CD8-positive, alpha-beta memory T cell (primary cell): ENCODE data around the gene HEMGN. TPM values are rescaled to one million over a fixed set of nuclear protein-coding genes. Genes with fewer than 3 reads are reported as not detected.
"Not testable (repeated sequence)": the region's sequence is repeated elsewhere in the genome, so short reads cannot be mapped to it uniquely, and the experiment has no call there.

Experiments used
- CTCF ChIA-PET: fragments of 350-600 bp; sonication (Branson Sonifier 250); formaldehyde crosslinking; loops from one replicate; lab custom pipeline; 2021; ENCODE audit warnings: antibody characterized with exemption; lab: Charles Lee
- POLR2A ChIA-PET: fragments of 350-600 bp; sonication (Branson Sonifier 250); formaldehyde crosslinking; loops from one replicate; lab custom pipeline; 2021; ENCODE audit warnings: antibody characterized with exemption; lab: Charles Lee
- DNase-seq, 5 donors: peaks; one replicate each; pipeline versions ENCODE4 v3.0.0 to v3.0.0-alpha.2; 2020 to 2022; ENCODE audit warnings: mixed read lengths in 1 of 5
- H3K27ac ChIP-seq: one replicate; pipeline ENCODE4 v1.7.0; 2013; ENCODE audit warnings: low read depth, mild to moderate bottlenecking, low read length, moderate library complexity
- H3K27me3 ChIP-seq: 2 replicates; pipeline ENCODE4 v1.7.0; 2013; ENCODE audit warnings: low read length, mild to moderate bottlenecking; ENCODE audit not compliant: insufficient read depth, poor library complexity, severe bottlenecking
- H3K36me3 ChIP-seq: 2 replicates; pipeline ENCODE4 v1.7.0; 2013; ENCODE audit warnings: mild to moderate bottlenecking, low read length, moderate library complexity; ENCODE audit not compliant: insufficient read depth
- H3K4me1 ChIP-seq: 2 replicates; pipeline ENCODE4 v1.7.0; 2013; ENCODE audit warnings: mild to moderate bottlenecking, low read length, moderate library complexity; ENCODE audit not compliant: insufficient read depth
- H3K4me3 ChIP-seq: 2 replicates; pipeline ENCODE4 v1.7.0; 2013; ENCODE audit warnings: mild to moderate bottlenecking, low read length
- H3K9me3 ChIP-seq: 2 replicates; pipeline ENCODE4 v1.7.0; 2013; ENCODE audit warnings: mild to moderate bottlenecking, low read length
- H3K27ac Mint-ChIP-seq, 8 donors: one replicate each; pipeline ENCODE4 v1.8.0; 2020 to 2021; ENCODE audit warnings: mixed read lengths in 8 of 8, mild to moderate bottlenecking in 6 of 8, inconsistent platforms in 3 of 8, moderate library complexity in 3 of 8
- H3K27me3 Mint-ChIP-seq, 2 donors: one replicate each; pipeline ENCODE4 v1.8.0; 2020 to 2021; ENCODE audit warnings: mixed read lengths in 2 of 2, mild to moderate bottlenecking in 1 of 2, moderate library complexity in 1 of 2
- H3K36me3 Mint-ChIP-seq, 3 donors: one replicate each; pipeline ENCODE4 v1.8.0; 2020 to 2021; ENCODE audit warnings: mixed read lengths in 3 of 3, inconsistent platforms in 1 of 3, mild to moderate bottlenecking in 1 of 3
- H3K4me1 Mint-ChIP-seq, 3 donors: one replicate each; pipeline ENCODE4 v1.8.0; 2020 to 2021; ENCODE audit warnings: mixed read lengths in 3 of 3, inconsistent platforms in 1 of 3, mild to moderate bottlenecking in 1 of 3
- H3K4me3 Mint-ChIP-seq, 7 donors: one replicate each; pipeline ENCODE4 v1.8.0; 2020 to 2021; ENCODE audit warnings: mixed read lengths in 7 of 7, mild to moderate bottlenecking in 6 of 7, moderate library complexity in 4 of 7, inconsistent platforms in 2 of 7
- H3K9me3 Mint-ChIP-seq, 5 donors: one replicate each; pipeline ENCODE4 v1.8.0; 2020 to 2022; ENCODE audit warnings: mixed read lengths in 5 of 5, mild to moderate bottlenecking in 3 of 5, moderate library complexity in 2 of 5, inconsistent platforms in 1 of 5
- polyA plus RNA-seq: library from polyadenylated mRNA; unstranded; fragments of 300-500 nt; fragmentation: Illumina TruSeq; gene quantifications from one replicate; pipeline ENCODE4 v1.2.3, GENCODE V29; 2021
- total RNA-seq, 2 experiments: library from RNA; stranded (reverse); gene quantifications; one replicate each; pipeline ENCODE4 v1.2.3, GENCODE V29; 2021

The HEMGN gene
- total and polyA plus RNA-seq, 3 experiments from 2014 or later, result 0.31 to 2.8 (median 0.66) TPM

GRCh38 chr9:97976633-97977032 is 38.7 kb upstream of the HEMGN start:
- H3K4me1 Mint-ChIP-seq, DNase-seq, H3K9me3 Mint-ChIP-seq, H3K9me3 ChIP-seq, CTCF ChIA-PET, H3K36me3 ChIP-seq, H3K27me3 Mint-ChIP-seq, H3K27ac Mint-ChIP-seq, H3K27ac ChIP-seq, H3K4me3 Mint-ChIP-seq, H3K36me3 Mint-ChIP-seq, H3K27me3 ChIP-seq, H3K4me3 ChIP-seq, POLR2A ChIA-PET: not testable (repeated sequence)
- H3K4me1 ChIP-seq, result peaks cover 19% of the 10 kb centered on the region

- ChIA-PET CTCF (no interaction called here), POLR2A (no interaction called here)
- Mint-ChIP-seq H3K9me3 (peaks cover 0 to 2% (median 0%) of the 10 kb centered on the region in 5 donors), H3K27me3 (peaks cover 13 to 16% of the 10 kb centered on the region in 2 donors), H3K36me3 (no peaks in the 10 kb centered on the region), H3K27ac (no peak overlapping the region), H3K4me1 (no peaks in the 10 kb centered on the region), H3K4me3 (peak overlapping the region in 1 of 7 donors; percentile 56)
- DNase-seq, result no peak
- no peak overlapping the region for H3K4me3 ChIP-seq
- H3K4me1 ChIP-seq, result peaks cover 12% of the 10 kb centered on the region
- H3K27me3 ChIP-seq, result no peaks in the 10 kb centered on the region
- H3K27ac ChIP-seq, result no peak overlapping the region
- H3K36me3 ChIP-seq, result no peaks in the 10 kb centered on the region
- no peaks in the 10 kb centered on the region for H3K9me3 ChIP-seq
Measured at GRCh38 chr9:97975376-97975775, 37.4 kb upstream of the HEMGN start.

GRCh38 chr9:97972753-97973152 is 34.8 kb upstream of the HEMGN start:
- Mint-ChIP-seq H3K36me3 (no peaks in the 10 kb centered on the region), H3K4me3 (no peak overlapping the region), H3K27ac (no peak overlapping the region), H3K27me3 (peaks cover 16 to 21% of the 10 kb centered on the region in 2 donors), H3K4me1 (no peaks in the 10 kb centered on the region), H3K9me3 (peaks cover 0 to 2% (median 0%) of the 10 kb centered on the region in 5 donors)
- Histone ChIP-seq H3K4me3 (no peak overlapping the region), H3K4me1 (no peaks in the 10 kb centered on the region), H3K27ac (no peak overlapping the region), H3K27me3 (no peaks in the 10 kb centered on the region), H3K9me3 (no peaks in the 10 kb centered on the region), H3K36me3 (no peaks in the 10 kb centered on the region)
- CTCF ChIA-PET, result interaction anchor here (1.3 kb wide), 1 partner anchor 82 kb away, joined by 4 read pairs; no protein-coding TSS in a partner anchor
- DNase-seq, result no peak
- POLR2A ChIA-PET, result no interaction called here

GRCh38 chr9:97970165-97970564 is 32.2 kb upstream of the HEMGN start:
- POLR2A ChIA-PET, result no interaction called here
- no peaks in the 10 kb centered on the region for H3K27me3 ChIP-seq
- Mint-ChIP-seq H3K9me3 (peaks cover 0 to 2% (median 0%) of the 10 kb centered on the region in 5 donors), H3K27ac (no peak overlapping the region), H3K36me3 (no peaks in the 10 kb centered on the region), H3K4me3 (no peak overlapping the region), H3K4me1 (no peaks in the 10 kb centered on the region), H3K27me3 (peaks cover 17 to 26% of the 10 kb centered on the region in 2 donors)
- H3K4me1 ChIP-seq, result no peaks in the 10 kb centered on the region
- CTCF ChIA-PET, result interaction anchor here (1.0 kb wide), 1 partner anchor 13 kb away, joined by 3 read pairs; the partner anchor contains the start of gene ANP32B
- H3K9me3 ChIP-seq, result no peaks in the 10 kb centered on the region
- DNase-seq, result peak in 1 of 5 donors; percentile 30
- H3K36me3 ChIP-seq, result no peaks in the 10 kb centered on the region
- H3K27ac ChIP-seq, result no peak overlapping the region
- H3K4me3 ChIP-seq, result no peak overlapping the region

- H3K27ac ChIP-seq, result no peak overlapping the region
- no peaks in the 10 kb centered on the region for H3K4me1 Mint-ChIP-seq
- DNase-seq, result no peak
- H3K36me3 Mint-ChIP-seq, result no peaks in the 10 kb centered on the region
- POLR2A ChIA-PET, result no interaction called here
- no peaks in the 10 kb centered on the region for H3K36me3 ChIP-seq
- H3K4me3 ChIP-seq, result no peak overlapping the region
- H3K27me3 Mint-ChIP-seq, result peaks cover 17 to 29% of the 10 kb centered on the region in 2 donors
- CTCF ChIA-PET, result interaction anchor here (2.4 kb wide), 1 partner anchor 14 kb away, joined by 7 read pairs; the partner anchor contains the start of gene ANP32B
- peaks cover 0 to 2% (median 0%) of the 10 kb centered on the region in 5 donors for H3K9me3 Mint-ChIP-seq
- H3K27me3 ChIP-seq, result no peaks in the 10 kb centered on the region
- no peaks in the 10 kb centered on the region for H3K4me1 ChIP-seq
- H3K9me3 ChIP-seq, result no peaks in the 10 kb centered on the region
- peak overlapping the region in 1 of 8 donors; percentile 23 for H3K27ac Mint-ChIP-seq
- no peak overlapping the region for H3K4me3 Mint-ChIP-seq
Measured at GRCh38 chr9:97969014-97969413, 31.0 kb upstream of the HEMGN start.

- Mint-ChIP-seq H3K27me3 (peaks cover 15 to 20% of the 10 kb centered on the region in 2 donors), H3K27ac (no peak overlapping the region), H3K36me3 (no peaks in the 10 kb centered on the region), H3K4me1 (no peaks in the 10 kb centered on the region), H3K9me3 (no peaks in the 10 kb centered on the region), H3K4me3 (no peak overlapping the region)
- no peaks in the 10 kb centered on the region for H3K4me1 ChIP-seq
- no peak overlapping the region for H3K27ac ChIP-seq
- no peaks in the 10 kb centered on the region for H3K36me3 ChIP-seq
- ChIA-PET CTCF (interaction anchor here (0.8 kb wide), 1 partner anchor 10 kb away, joined by 3 read pairs; no protein-coding TSS in a partner anchor), POLR2A (interaction anchor here (0.7 kb wide), 1 partner anchor 37 kb away, joined by 11 read pairs; no protein-coding TSS in a partner anchor)
- no peak overlapping the region for H3K4me3 ChIP-seq
- no peak for DNase-seq
- no peaks in the 10 kb centered on the region for H3K9me3 ChIP-seq
- H3K27me3 ChIP-seq, result no peaks in the 10 kb centered on the region
Measured at GRCh38 chr9:97966493-97966892, 28.5 kb upstream of the HEMGN start.

- no peak for DNase-seq
- Histone ChIP-seq H3K9me3 (no peaks in the 10 kb centered on the region), H3K4me3 (no peak overlapping the region), H3K36me3 (no peaks in the 10 kb centered on the region), H3K4me1 (no peaks in the 10 kb centered on the region), H3K27ac (no peak overlapping the region), H3K27me3 (no peaks in the 10 kb centered on the region)
- H3K27ac Mint-ChIP-seq, result no peak overlapping the region
- ChIA-PET POLR2A (no interaction called here), CTCF (no interaction called here)
- no peaks in the 10 kb centered on the region for H3K4me1 Mint-ChIP-seq
- H3K27me3 Mint-ChIP-seq, result peaks cover 3 to 13% of the 10 kb centered on the region in 2 donors
- no peaks in the 10 kb centered on the region for H3K36me3 Mint-ChIP-seq
- H3K9me3 Mint-ChIP-seq, result no peaks in the 10 kb centered on the region
- no peak overlapping the region for H3K4me3 Mint-ChIP-seq
Measured at GRCh38 chr9:97964901-97965300, 26.9 kb upstream of the HEMGN start.

GRCh38 chr9:97963232-97963631 is 25.3 kb upstream of the HEMGN start:
- H3K4me3 ChIP-seq, result no peak overlapping the region
- Mint-ChIP-seq H3K4me3 (no peak overlapping the region), H3K9me3 (no peaks in the 10 kb centered on the region), H3K4me1 (no peaks in the 10 kb centered on the region), H3K27ac (no peak overlapping the region), H3K27me3 (peaks cover 1 to 13% of the 10 kb centered on the region in 2 donors), H3K36me3 (no peaks in the 10 kb centered on the region)
- ChIA-PET POLR2A (no interaction called here), CTCF (interaction anchor here (0.6 to 1.1 kb wide), 2 partner anchors 39 to 40 kb away, joined by 3 to 4 read pairs; partner anchors contain the start of gene TRMO)
- H3K36me3 ChIP-seq, result no peaks in the 10 kb centered on the region
- H3K27me3 ChIP-seq, result no peaks in the 10 kb centered on the region
- no peak for DNase-seq
- no peaks in the 10 kb centered on the region for H3K9me3 ChIP-seq
- H3K4me1 ChIP-seq, result no peaks in the 10 kb centered on the region
- no peak overlapping the region for H3K27ac ChIP-seq
